ENCODE measurements around the gene ZNF33B.

GRCh38 chr10:42578019-42578418 lies 60.4 kb downstream of the ZNF33B start:
- no peak for TF ChIP-seq CTCF (IDR thresholded peaks at IDR 0.05)
- no peak for TF ChIP-seq POLR2A (IDR thresholded peaks at IDR 0.05)

All from lower leg skin (tissue), 3 donors.